ENCODE measurements around the gene PTOV1. TPM values are rescaled to one million over a fixed set of nuclear protein-coding genes. Genes with fewer than 3 reads are reported as not detected.

Gene PTOV1
- total RNA-seq, 2 experiments from 2014 or later, result 105 to 124 TPM

GRCh38 chr19:49910179-49910578 lies 59.2 kb downstream of the PTOV1 start:
- POLR2A ChIA-PET, result interaction anchor here (0.5 kb wide), 1 partner anchor 26 kb away, joined by 5 read pairs; no protein-coding TSS in a partner anchor

More at GRCh38 chr19:49910179-49910578, 59.2 kb downstream of the PTOV1 start:
- Histone ChIP-seq H3K4me1 (ENCODE audit: insufficient read depth, low read length, poor library complexity, severe bottlenecking) (peaks cover 37% of the 10 kb centered on the region), H3K27ac (ENCODE audit: low read depth, low read length, poor library complexity, severe bottlenecking) (no peak overlapping the region), H3K4me3 (ENCODE audit: low read depth, low read length, poor library complexity, severe bottlenecking) (no peak overlapping the region), H3K4me2 (ENCODE audit: low read length) (no peak overlapping the region), H3K9me3 (ENCODE audit: low read length) (no peaks in the 10 kb centered on the region), H3K9me2 (ENCODE audit: insufficient read depth, low read length) (no peaks in the 10 kb centered on the region), H3K36me3 (ENCODE audit: insufficient read depth, low read length) (peaks cover 93% of the 10 kb centered on the region), H3K79me2 (ENCODE audit: insufficient read depth, low read depth, low read length) (peaks cover 17% of the 10 kb centered on the region; the same call in 1 of the 2 replicates), H4K20me1 (ENCODE audit: insufficient read depth, low read length) (peaks cover 10% of the 10 kb centered on the region; the same call in 1 of the 2 replicates), H2AFZ (ENCODE audit: low read length) (no peak overlapping the region)
- no peak for DNase-seq (ENCODE audit: low spot score)
- CTCF ChIA-PET (ENCODE audit: unreplicated experiment), result no interaction called here
- no TSS peak for BruUV-seq (replicated peaks)
- intact Hi-C loops (cut with micrococcal nuclease; ENCODE audit: unreplicated experiment), result no loop called here
- TF ChIP-seq CTCF (conservative IDR thresholded peaks at IDR 0.05; ENCODE audit: low read length) (no peak), EZH2phosphoT487 (IDR thresholded peaks at IDR 0.05; ENCODE audit: borderline replicate concordance, low read depth, low read length) (no peak)

Small RNA genes lying within 50 kb of the gene (microRNA-seq; reads per million reads assigned to microRNA genes)
- not detected for gene MIR4749 (ENCODE audit: borderline replicate concordance)
- 3.0 reads per million for gene MIR4750 (ENCODE audit: borderline replicate concordance)
- 3.8 reads per million for gene MIR6800 (ENCODE audit: borderline replicate concordance)

Small RNA genes lying within 50 kb of the gene (small RNA-seq; reads per million reads assigned to genes)
- not detected for gene MIR4749

Other genes starting within 250 kb of the PTOV1 start
- gene RRAS, start 211.0 kb upstream of the PTOV1 start, total RNA-seq (2014; rRNA removed; shearing (Covaris generic)), result 3.4 and 4.7 TPM in 2 replicates
- gene RRAS, start 211.0 kb upstream of the PTOV1 start, total RNA-seq (2022), result 5.4 and 5.5 TPM in 2 replicates
- 12.4 and 15.0 TPM in 2 replicates for gene SCAF1, start 208.9 kb upstream of the PTOV1 start, total RNA-seq (2014; rRNA removed; shearing (Covaris generic))
- gene SCAF1, start 208.9 kb upstream of the PTOV1 start, total RNA-seq (2022), result 43.4 and 44.0 TPM in 2 replicates
- 116 and 117 TPM in 2 replicates for gene IRF3, start 185.3 kb upstream of the PTOV1 start, total RNA-seq (2014; rRNA removed; shearing (Covaris generic))
- 96.6 and 98.5 TPM in 2 replicates for gene IRF3, start 185.3 kb upstream of the PTOV1 start, total RNA-seq (2022)
- gene BCL2L12, start 185.2 kb upstream of the PTOV1 start, total RNA-seq (2014; rRNA removed; shearing (Covaris generic)), result 38.9 and 41.3 TPM in 2 replicates
- gene BCL2L12, start 185.2 kb upstream of the PTOV1 start, total RNA-seq (2022), result 65.4 and 75.5 TPM in 2 replicates
- 403 and 412 TPM in 2 replicates for gene PRMT1, start 173.9 kb upstream of the PTOV1 start, total RNA-seq (2014; rRNA removed; shearing (Covaris generic))
- 266 and 285 TPM in 2 replicates for gene PRMT1, start 173.9 kb upstream of the PTOV1 start, total RNA-seq (2022)
- gene ADM5, start 161.6 kb upstream of the PTOV1 start, total RNA-seq (2014; rRNA removed; shearing (Covaris generic)), result 11.8 and 16.5 TPM in 2 replicates
- gene ADM5, start 161.6 kb upstream of the PTOV1 start, total RNA-seq (2022), result 15.3 and 17.9 TPM in 2 replicates
- gene CPT1C, start 160.0 kb upstream of the PTOV1 start, total RNA-seq (2014; rRNA removed; shearing (Covaris generic)), result 0.23 and 0.95 TPM in 2 replicates
- 0.86 and 2.6 TPM in 2 replicates for gene CPT1C, start 160.0 kb upstream of the PTOV1 start, total RNA-seq (2022)
- gene TSKS, start 87.9 kb upstream of the PTOV1 start, total RNA-seq (2014; rRNA removed; shearing (Covaris generic)), result not detected in 2 replicates
- not detected in 2 replicates for gene TSKS, start 87.9 kb upstream of the PTOV1 start, total RNA-seq (2022)
- gene AP2A1, start 84.2 kb upstream of the PTOV1 start, total RNA-seq (2014; rRNA removed; shearing (Covaris generic)), result 29.7 and 47.4 TPM in 2 replicates
- gene AP2A1, start 84.2 kb upstream of the PTOV1 start, total RNA-seq (2022), result 46.9 and 50.4 TPM in 2 replicates
- gene FUZ, start 37.9 kb upstream of the PTOV1 start, total RNA-seq (2014; rRNA removed; shearing (Covaris generic)), result 33.6 and 35.1 TPM in 2 replicates
- gene FUZ, start 37.9 kb upstream of the PTOV1 start, total RNA-seq (2022), result 28.1 and 34.6 TPM in 2 replicates
- gene MED25, start 32.9 kb upstream of the PTOV1 start, total RNA-seq (2014; rRNA removed; shearing (Covaris generic)), result 73.5 and 85.1 TPM in 2 replicates
- gene MED25, start 32.9 kb upstream of the PTOV1 start, total RNA-seq (2022), result 111 and 146 TPM in 2 replicates
- gene PNKP, start 16.4 kb downstream of the PTOV1 start, total RNA-seq (2014; rRNA removed; shearing (Covaris generic)), result 65.4 and 90.9 TPM in 2 replicates
- gene PNKP, start 16.4 kb downstream of the PTOV1 start, total RNA-seq (2022), result 118 and 140 TPM in 2 replicates
- gene AKT1S1, start 26.2 kb downstream of the PTOV1 start, total RNA-seq (2014; rRNA removed; shearing (Covaris generic)), result 7.3 TPM in 2 replicates
- 19.8 and 21.2 TPM in 2 replicates for gene AKT1S1, start 26.2 kb downstream of the PTOV1 start, total RNA-seq (2022)
- 7.9 and 8.0 TPM in 2 replicates for gene TBC1D17, start 26.5 kb downstream of the PTOV1 start, total RNA-seq (2014; rRNA removed; shearing (Covaris generic))
- 24.0 and 31.1 TPM in 2 replicates for gene TBC1D17, start 26.5 kb downstream of the PTOV1 start, total RNA-seq (2022)
- 0.25 and 0.39 TPM in 2 replicates for gene IL4I1, start 45.7 kb downstream of the PTOV1 start, total RNA-seq (2014; rRNA removed; shearing (Covaris generic))
- gene IL4I1, start 45.7 kb downstream of the PTOV1 start, total RNA-seq (2022), result 1.7 and 1.8 TPM in 2 replicates
- gene ATF5, start 78.0 kb downstream of the PTOV1 start, total RNA-seq (2014; rRNA removed; shearing (Covaris generic)), result 265 and 268 TPM in 2 replicates
- gene ATF5, start 78.0 kb downstream of the PTOV1 start, total RNA-seq (2022), result 527 and 597 TPM in 2 replicates
- gene NUP62, start 78.3 kb downstream of the PTOV1 start, total RNA-seq (2014; rRNA removed; shearing (Covaris generic)), result 56.3 and 75.6 TPM in 2 replicates
- gene NUP62, start 78.3 kb downstream of the PTOV1 start, total RNA-seq (2022), result 70.1 and 76.3 TPM in 2 replicates
- not detected in 2 replicates for gene SIGLEC11, start 110.0 kb downstream of the PTOV1 start, total RNA-seq (2014; rRNA removed; shearing (Covaris generic))
- gene SIGLEC11, start 110.0 kb downstream of the PTOV1 start, total RNA-seq (2022), result not detected in 2 replicates
- gene VRK3, start 174.2 kb downstream of the PTOV1 start, total RNA-seq (2014; rRNA removed; shearing (Covaris generic)), result 34.5 and 39.9 TPM in 2 replicates
- 47.3 and 62.7 TPM in 2 replicates for gene VRK3, start 174.2 kb downstream of the PTOV1 start, total RNA-seq (2022)
- 23.1 and 27.4 TPM in 2 replicates for gene ZNF473, start 174.8 kb downstream of the PTOV1 start, total RNA-seq (2014; rRNA removed; shearing (Covaris generic))
- gene ZNF473, start 174.8 kb downstream of the PTOV1 start, total RNA-seq (2022), result 16.0 and 16.9 TPM in 2 replicates